CD8-positive, alpha-beta memory T cell (primary cell): ENCODE measurements around the gene DAB2IP. TPM values are rescaled to one million over a fixed set of nuclear protein-coding genes. Genes with fewer than 3 reads are reported as not detected.
A peak's percentile ranks its signal among the peaks of the same experiment; 100 is the strongest.
"Not testable (repeated sequence)": the region's sequence is repeated elsewhere in the genome, so short reads cannot be mapped to it uniquely, and the experiment has no call there.

Source experiments
- CTCF ChIA-PET: fragments of 350-600 bp; sonication (Branson Sonifier 250); formaldehyde crosslinking; loops from one replicate; lab custom pipeline; 2021; ENCODE audit warnings: antibody characterized with exemption; lab: Charles Lee
- POLR2A ChIA-PET: fragments of 350-600 bp; sonication (Branson Sonifier 250); formaldehyde crosslinking; loops from one replicate; lab custom pipeline; 2021; ENCODE audit warnings: antibody characterized with exemption; lab: Charles Lee
- DNase-seq, 5 donors: peaks; one replicate each; pipeline versions ENCODE4 v3.0.0 to v3.0.0-alpha.2; 2020 to 2022; ENCODE audit warnings: mixed read lengths in 1 of 5
- H3K27ac ChIP-seq: one replicate; pipeline ENCODE4 v1.7.0; 2013; ENCODE audit warnings: low read depth, mild to moderate bottlenecking, low read length, moderate library complexity
- H3K27me3 ChIP-seq: 2 replicates; pipeline ENCODE4 v1.7.0; 2013; ENCODE audit warnings: low read length, mild to moderate bottlenecking; ENCODE audit not compliant: insufficient read depth, poor library complexity, severe bottlenecking
- H3K36me3 ChIP-seq: 2 replicates; pipeline ENCODE4 v1.7.0; 2013; ENCODE audit warnings: mild to moderate bottlenecking, low read length, moderate library complexity; ENCODE audit not compliant: insufficient read depth
- H3K4me1 ChIP-seq: 2 replicates; pipeline ENCODE4 v1.7.0; 2013; ENCODE audit warnings: mild to moderate bottlenecking, low read length, moderate library complexity; ENCODE audit not compliant: insufficient read depth
- H3K4me3 ChIP-seq: 2 replicates; pipeline ENCODE4 v1.7.0; 2013; ENCODE audit warnings: mild to moderate bottlenecking, low read length
- H3K9me3 ChIP-seq: 2 replicates; pipeline ENCODE4 v1.7.0; 2013; ENCODE audit warnings: mild to moderate bottlenecking, low read length
- H3K27ac Mint-ChIP-seq, 8 donors: one replicate each; pipeline ENCODE4 v1.8.0; 2020 to 2021; ENCODE audit warnings: mixed read lengths in 8 of 8, mild to moderate bottlenecking in 6 of 8, inconsistent platforms in 3 of 8, moderate library complexity in 3 of 8
- H3K27me3 Mint-ChIP-seq, 2 donors: one replicate each; pipeline ENCODE4 v1.8.0; 2020 to 2021; ENCODE audit warnings: mixed read lengths in 2 of 2, mild to moderate bottlenecking in 1 of 2, moderate library complexity in 1 of 2
- H3K36me3 Mint-ChIP-seq, 3 donors: one replicate each; pipeline ENCODE4 v1.8.0; 2020 to 2021; ENCODE audit warnings: mixed read lengths in 3 of 3, inconsistent platforms in 1 of 3, mild to moderate bottlenecking in 1 of 3
- H3K4me1 Mint-ChIP-seq, 3 donors: one replicate each; pipeline ENCODE4 v1.8.0; 2020 to 2021; ENCODE audit warnings: mixed read lengths in 3 of 3, inconsistent platforms in 1 of 3, mild to moderate bottlenecking in 1 of 3
- H3K4me3 Mint-ChIP-seq, 7 donors: one replicate each; pipeline ENCODE4 v1.8.0; 2020 to 2021; ENCODE audit warnings: mixed read lengths in 7 of 7, mild to moderate bottlenecking in 6 of 7, moderate library complexity in 4 of 7, inconsistent platforms in 2 of 7
- H3K9me3 Mint-ChIP-seq, 5 donors: one replicate each; pipeline ENCODE4 v1.8.0; 2020 to 2022; ENCODE audit warnings: mixed read lengths in 5 of 5, mild to moderate bottlenecking in 3 of 5, moderate library complexity in 2 of 5, inconsistent platforms in 1 of 5
- polyA plus RNA-seq: library from polyadenylated mRNA; unstranded; fragments of 300-500 nt; fragmentation: Illumina TruSeq; gene quantifications from one replicate; pipeline ENCODE4 v1.2.3, GENCODE V29; 2021
- total RNA-seq, 2 experiments: library from RNA; stranded (reverse); gene quantifications; one replicate each; pipeline ENCODE4 v1.2.3, GENCODE V29; 2021

DAB2IP gene
- total and polyA plus RNA-seq, 3 experiments from 2014 or later, result 0.15 to 0.41 (median 0.27) TPM

GRCh38 chr9:121786543-121786948, 135.1 kb downstream of the DAB2IP start:
- H3K36me3 Mint-ChIP-seq, result no peaks in the 10 kb centered on the region
- ChIA-PET POLR2A (no interaction called here), CTCF (no interaction called here)
- Histone ChIP-seq H3K27me3 (no peaks in the 10 kb centered on the region), H3K27ac (no peak overlapping the region), H3K36me3 (no peaks in the 10 kb centered on the region), H3K9me3 (no peaks in the 10 kb centered on the region), H3K4me3 (no peak overlapping the region), H3K4me1 (no peaks in the 10 kb centered on the region)
- peaks cover 0 to 7% (median 5%) of the 10 kb centered on the region in 3 donors for H3K4me1 Mint-ChIP-seq
- peaks cover 3 to 27% of the 10 kb centered on the region in 2 donors for H3K27me3 Mint-ChIP-seq
- no peak for DNase-seq
- peak overlapping the region in 1 of 8 donors; percentile 48 for H3K27ac Mint-ChIP-seq
- no peaks in the 10 kb centered on the region for H3K9me3 Mint-ChIP-seq
- H3K4me3 Mint-ChIP-seq, result no peak overlapping the region

GRCh38 chr9:121786998-121787422, 135.6 kb downstream of the DAB2IP start:
- DNase-seq, result no peak
- Mint-ChIP-seq H3K4me1 (peaks cover 0 to 7% (median 5%) of the 10 kb centered on the region in 3 donors), H3K36me3 (no peaks in the 10 kb centered on the region), H3K9me3 (no peaks in the 10 kb centered on the region), H3K27me3 (peaks cover 3 to 27% of the 10 kb centered on the region in 2 donors), H3K27ac (no peak overlapping the region), H3K4me3 (no peak overlapping the region)
- H3K4me1 ChIP-seq, result no peaks in the 10 kb centered on the region
- no peaks in the 10 kb centered on the region for H3K36me3 ChIP-seq
- no peaks in the 10 kb centered on the region for H3K9me3 ChIP-seq
- CTCF ChIA-PET, result no interaction called here
- no peaks in the 10 kb centered on the region for H3K27me3 ChIP-seq
- H3K4me3 ChIP-seq, result no peak overlapping the region
- H3K27ac ChIP-seq, result no peak overlapping the region
- POLR2A ChIA-PET, result no interaction called here

GRCh38 chr9:121788686-121789366, 137.4 kb downstream of the DAB2IP start:
- ChIA-PET CTCF (no interaction called here), POLR2A (no interaction called here)
- H3K36me3 Mint-ChIP-seq, result no peaks in the 10 kb centered on the region
- peaks cover 0 to 5% (median 3%) of the 10 kb centered on the region in 3 donors for H3K4me1 Mint-ChIP-seq
- Histone ChIP-seq H3K4me3 (no peak overlapping the region), H3K4me1 (no peaks in the 10 kb centered on the region), H3K27me3 (no peaks in the 10 kb centered on the region), H3K27ac (no peak overlapping the region), H3K9me3 (no peaks in the 10 kb centered on the region), H3K36me3 (no peaks in the 10 kb centered on the region)
- no peak overlapping the region for H3K4me3 Mint-ChIP-seq
- DNase-seq, result no peak
- peaks cover 2 to 27% of the 10 kb centered on the region in 2 donors for H3K27me3 Mint-ChIP-seq
- no peaks in the 10 kb centered on the region for H3K9me3 Mint-ChIP-seq
- H3K27ac Mint-ChIP-seq, result no peak overlapping the region

- no peak for DNase-seq
- no peaks in the 10 kb centered on the region for H3K4me1 ChIP-seq
- Mint-ChIP-seq H3K27ac (peak overlapping the region in 1 of 8 donors; percentile 39), H3K9me3 (no peaks in the 10 kb centered on the region), H3K4me3 (no peak overlapping the region), H3K36me3 (no peaks in the 10 kb centered on the region), H3K4me1 (no peaks in the 10 kb centered on the region), H3K27me3 (peaks cover 2 to 23% of the 10 kb centered on the region in 2 donors)
- ChIA-PET POLR2A (no interaction called here), CTCF (no interaction called here)
- H3K36me3 ChIP-seq, result no peaks in the 10 kb centered on the region
- no peaks in the 10 kb centered on the region for H3K9me3 ChIP-seq
- no peak overlapping the region for H3K4me3 ChIP-seq
- no peaks in the 10 kb centered on the region for H3K27me3 ChIP-seq
- no peak overlapping the region for H3K27ac ChIP-seq
Measured at GRCh38 chr9:121790841-121791240, 139.4 kb downstream of the DAB2IP start.

GRCh38 chr9:121792476-121792875, 141.0 kb downstream of the DAB2IP start:
- CTCF ChIA-PET, H3K4me3 Mint-ChIP-seq, H3K36me3 Mint-ChIP-seq: not testable (repeated sequence)

GRCh38 chr9:121794334-121794733, 142.9 kb downstream of the DAB2IP start:
- not testable (repeated sequence) for H3K27me3 ChIP-seq

More at GRCh38 chr9:121792476-121792875, 141.0 kb downstream of the DAB2IP start:
- POLR2A ChIA-PET, H3K9me3 Mint-ChIP-seq, H3K4me1 ChIP-seq, H3K27me3 ChIP-seq, H3K4me1 Mint-ChIP-seq, H3K36me3 ChIP-seq, H3K4me3 ChIP-seq, DNase-seq, H3K27ac ChIP-seq, H3K27ac Mint-ChIP-seq, H3K9me3 ChIP-seq: not testable (repeated sequence)
- H3K27me3 Mint-ChIP-seq, result peaks cover 2 to 13% of the 10 kb centered on the region in 2 donors

GRCh38 chr9:121797081-121797480, 145.6 kb downstream of the DAB2IP start:
- DNase-seq, result no peak
- CTCF ChIA-PET, result no interaction called here

More at GRCh38 chr9:121794334-121794733, 142.9 kb downstream of the DAB2IP start:
- H3K4me1 ChIP-seq, H3K36me3 Mint-ChIP-seq, H3K9me3 Mint-ChIP-seq, H3K4me3 Mint-ChIP-seq, H3K36me3 ChIP-seq, POLR2A ChIA-PET, H3K4me1 Mint-ChIP-seq, CTCF ChIA-PET, H3K27ac Mint-ChIP-seq, DNase-seq, H3K27me3 Mint-ChIP-seq, H3K27ac ChIP-seq, H3K4me3 ChIP-seq, H3K9me3 ChIP-seq: not testable (repeated sequence)

GRCh38 chr9:121798941-121799340, 147.5 kb downstream of the DAB2IP start:
- Mint-ChIP-seq H3K27ac (no peak overlapping the region), H3K36me3 (no peaks in the 10 kb centered on the region), H3K27me3 (peaks cover 1 to 29% of the 10 kb centered on the region in 2 donors), H3K4me3 (no peak overlapping the region), H3K9me3 (peaks cover 0 to under 1% (median under 1%) of the 10 kb centered on the region in 5 donors), H3K4me1 (no peaks in the 10 kb centered on the region)
- ChIA-PET POLR2A (no interaction called here), CTCF (no interaction called here)
- no peak overlapping the region for H3K27ac ChIP-seq
- H3K4me1 ChIP-seq, result no peaks in the 10 kb centered on the region
- H3K9me3 ChIP-seq, result no peaks in the 10 kb centered on the region
- DNase-seq, result no peak
- H3K36me3 ChIP-seq, result no peaks in the 10 kb centered on the region
- no peaks in the 10 kb centered on the region for H3K27me3 ChIP-seq
- H3K4me3 ChIP-seq, result no peak overlapping the region

More at GRCh38 chr9:121797081-121797480, 145.6 kb downstream of the DAB2IP start:
- H3K4me3 ChIP-seq, result no peak overlapping the region
- H3K27ac ChIP-seq, result no peak overlapping the region
- Mint-ChIP-seq H3K4me1 (no peaks in the 10 kb centered on the region), H3K9me3 (no peaks in the 10 kb centered on the region), H3K27me3 (peaks cover 1 to 20% of the 10 kb centered on the region in 2 donors), H3K27ac (no peak overlapping the region), H3K4me3 (no peak overlapping the region), H3K36me3 (no peaks in the 10 kb centered on the region)
- H3K9me3 ChIP-seq, result no peaks in the 10 kb centered on the region
- no peaks in the 10 kb centered on the region for H3K36me3 ChIP-seq
- no peaks in the 10 kb centered on the region for H3K27me3 ChIP-seq
- POLR2A ChIA-PET, result no interaction called here
- no peaks in the 10 kb centered on the region for H3K4me1 ChIP-seq
